Measurements from ENCODE around the gene TEC.

- TF ChIP-seq CTCF (IDR thresholded peaks at IDR 0.05 in 4 of 5, conservative IDR thresholded peaks at IDR 0.05 in 1 of 5), result no peak
- no peak for TF ChIP-seq POLR2A (IDR thresholded peaks at IDR 0.05)
Measured at GRCh38 chr4:48139691-48140090, 129.9 kb downstream of the TEC start.

All from gastrocnemius medialis (tissue), 4 donors.